ENCODE results near the gene GTSE1. TPM values are rescaled to one million over a fixed set of nuclear protein-coding genes. Genes with fewer than 3 reads are reported as not detected.

GTSE1 gene
- total RNA-seq, 1 experiment from 2014 or later: 20.6 TPM

- intact Hi-C loops (cut with micrococcal nuclease): no loop called here
- H3K9me3 ChIP-seq (ENCODE audit: low read length): no peaks in the 10 kb centered on the region
- no TSS peak for BruUV-seq (replicated peaks)
- H3K36me3 ChIP-seq (ENCODE audit: low read depth, low read length): peaks cover 15% of the 10 kb centered on the region
- H3K4me3 ChIP-seq (ENCODE audit: low read length): no peak overlapping the region
- H3F3A ChIP-seq (ENCODE audit: low read length, unreplicated experiment): no peaks in the 10 kb centered on the region
- H3K9ac ChIP-seq (ENCODE audit: low read length): no peak overlapping the region
- no peaks in the 10 kb centered on the region for H3K79me2 ChIP-seq (ENCODE audit: low read length)
- DNase-seq: no peak
- ChIA-PET CTCF (no interaction called here), POLR2A (ENCODE audit: unreplicated experiment) (no interaction called here)
- no peaks in the 10 kb centered on the region for H3K9me2 ChIP-seq (replicated peaks; ENCODE audit: low read length)
- H3K4me1 ChIP-seq (ENCODE audit: insufficient read depth, low read length): peaks cover 4% of the 10 kb centered on the region; the same call in 1 of the 2 replicates
- no peak overlapping the region for H3K27ac ChIP-seq (ENCODE audit: low read length)
- no peak overlapping the region for H2AFZ ChIP-seq (ENCODE audit: low read length)
- TF ChIP-seq CTCF (conservative IDR thresholded peaks at IDR 0.05; ENCODE audit: low read depth, low read length) (no peak), EZH2 (IDR thresholded peaks at IDR 0.05; ENCODE audit: low read length, unreplicated experiment) (no peak), EZH2phosphoT487 (IDR thresholded peaks at IDR 0.05; ENCODE audit: borderline replicate concordance, low read length) (no peak)
- no peaks in the 10 kb centered on the region for H3K27me3 ChIP-seq (ENCODE audit: low read length)
- ATAC-seq: no peak
- no peak overlapping the region for H3K4me2 ChIP-seq (ENCODE audit: low read length)
- H4K20me1 ChIP-seq (ENCODE audit: low read length): no peaks in the 10 kb centered on the region
These were observed 60.1 kb downstream of the GTSE1 start for GRCh38 chr22:46356496-46357480.

GRCh38 chr22:46357711-46358520 is 61.2 kb downstream of the GTSE1 start:
- Histone ChIP-seq H4K20me1 (ENCODE audit: low read length) (no peaks in the 10 kb centered on the region), H3F3A (ENCODE audit: low read length, unreplicated experiment) (no peaks in the 10 kb centered on the region), H3K4me3 (ENCODE audit: low read length) (no peak overlapping the region), H3K9ac (ENCODE audit: low read length) (no peak overlapping the region), H2AFZ (ENCODE audit: low read length) (no peak overlapping the region), H3K79me2 (ENCODE audit: low read length) (no peaks in the 10 kb centered on the region), H3K9me3 (ENCODE audit: low read length) (no peaks in the 10 kb centered on the region), H3K4me2 (ENCODE audit: low read length) (no peak overlapping the region), H3K4me1 (ENCODE audit: insufficient read depth, low read length) (peaks cover 4% of the 10 kb centered on the region; the same call in 1 of the 2 replicates), H3K36me3 (ENCODE audit: low read depth, low read length) (peaks cover 15% of the 10 kb centered on the region), H3K9me2 (replicated peaks; ENCODE audit: low read length) (no peaks in the 10 kb centered on the region), H3K27ac (ENCODE audit: low read length) (no peak overlapping the region), H3K27me3 (ENCODE audit: low read length) (no peaks in the 10 kb centered on the region)
- no peak for DNase-seq
- no peak for TF ChIP-seq EZH2phosphoT487 (IDR thresholded peaks at IDR 0.05; ENCODE audit: borderline replicate concordance, low read length)
- no TSS peak for BruUV-seq (replicated peaks)
- CTCF ChIA-PET: no interaction called here
- no peak for ATAC-seq
- POLR2A ChIA-PET (ENCODE audit: unreplicated experiment): no interaction called here
- intact Hi-C loops (cut with micrococcal nuclease): no loop called here

- ATAC-seq: no peak
- Histone ChIP-seq H3K9me3 (ENCODE audit: low read length) (no peaks in the 10 kb centered on the region), H4K20me1 (ENCODE audit: low read length) (no peaks in the 10 kb centered on the region), H3K27ac (ENCODE audit: low read length) (no peak overlapping the region), H3K9ac (ENCODE audit: low read length) (no peak overlapping the region), H2AFZ (ENCODE audit: low read length) (no peak overlapping the region), H3K79me2 (ENCODE audit: low read length) (no peaks in the 10 kb centered on the region), H3K4me1 (ENCODE audit: insufficient read depth, low read length) (no peaks in the 10 kb centered on the region), H3K4me3 (ENCODE audit: low read length) (no peak overlapping the region), H3K9me2 (replicated peaks; ENCODE audit: low read length) (no peaks in the 10 kb centered on the region), H3F3A (ENCODE audit: low read length, unreplicated experiment) (no peaks in the 10 kb centered on the region), H3K36me3 (ENCODE audit: low read depth, low read length) (peaks cover 11% of the 10 kb centered on the region; the same call in 1 of the 2 replicates), H3K4me2 (ENCODE audit: low read length) (no peak overlapping the region), H3K27me3 (ENCODE audit: low read length) (no peaks in the 10 kb centered on the region)
- ChIA-PET CTCF (no interaction called here), POLR2A (ENCODE audit: unreplicated experiment) (no interaction called here)
- no peak for TF ChIP-seq CTCF (conservative IDR thresholded peaks at IDR 0.05; ENCODE audit: low read depth, low read length)
- TF ChIP-seq EZH2phosphoT487 (IDR thresholded peaks at IDR 0.05; ENCODE audit: borderline replicate concordance, low read length): no peak
- no peak for TF ChIP-seq EZH2 (IDR thresholded peaks at IDR 0.05; ENCODE audit: low read length, unreplicated experiment)
- DNase-seq: no peak
- no TSS peak for BruUV-seq (replicated peaks)
- intact Hi-C loops (cut with micrococcal nuclease): no loop called here
These were observed 62.1 kb downstream of the GTSE1 start for GRCh38 chr22:46358766-46359165.
